Fibroblast of mammary gland (primary cell): Measurements from ENCODE around the gene SMC3.
"Not testable (repeated sequence)": the region's sequence is repeated elsewhere in the genome, so short reads cannot be mapped to it uniquely, and the experiment has no call there.

ENCODE experiments used
- DNase-seq: peaks from one replicate; pipeline ENCODE4 v3.0.0-alpha.2; 2010; ENCODE audit warnings: low read depth
- H3K4me3 ChIP-seq: 2 replicates; pipeline ENCODE4 v1.5.1; 2011; ENCODE audit warnings: low read depth, mild to moderate bottlenecking, low read length, moderate library complexity; ENCODE audit not compliant: control insufficient read depth
- CTCF ChIP-seq: conservative IDR thresholded peaks from 2 replicates; pipeline ENCODE4 v1.5.1; 2011; ENCODE audit warnings: low read depth, low read length, inconsistent platforms; ENCODE audit not compliant: control insufficient read depth, insufficient read depth

The SMC3 gene

GRCh38 chr10:110637558-110638053 lies 70.1 kb downstream of the SMC3 start:
- H3K4me3 ChIP-seq, result no peak overlapping the region
- no peak for DNase-seq
- TF ChIP-seq CTCF, result no peak

- no peak for DNase-seq
- no peak overlapping the region for H3K4me3 ChIP-seq
- no peak for TF ChIP-seq CTCF
Measured at GRCh38 chr10:110638319-110638718, 70.8 kb downstream of the SMC3 start.

GRCh38 chr10:110639046-110639445 lies 71.6 kb downstream of the SMC3 start:
- H3K4me3 ChIP-seq, DNase-seq: not testable (repeated sequence)

GRCh38 chr10:110639858-110640257 lies 72.4 kb downstream of the SMC3 start:
- not testable (repeated sequence) for DNase-seq, H3K4me3 ChIP-seq

GRCh38 chr10:110641256-110641655 lies 73.8 kb downstream of the SMC3 start:
- DNase-seq, result peak; percentile 8
- no peak overlapping the region for H3K4me3 ChIP-seq
- no peak for TF ChIP-seq CTCF

GRCh38 chr10:110642204-110643034 lies 74.9 kb downstream of the SMC3 start:
- no peak for TF ChIP-seq CTCF
- no peak for DNase-seq
- H3K4me3 ChIP-seq, result no peak overlapping the region

- DNase-seq, result no peak
Measured at GRCh38 chr10:110643035-110643652, 75.6 kb downstream of the SMC3 start.

More at GRCh38 chr10:110643035-110643652, 75.6 kb downstream of the SMC3 start:
- no peak for TF ChIP-seq CTCF
- no peak overlapping the region for H3K4me3 ChIP-seq
